ENCODE results near the gene RABEPK.
"Not testable (repeated sequence)": the region's sequence is repeated elsewhere in the genome, so short reads cannot be mapped to it uniquely, and the experiment has no call there.

Gene RABEPK

DNA sequence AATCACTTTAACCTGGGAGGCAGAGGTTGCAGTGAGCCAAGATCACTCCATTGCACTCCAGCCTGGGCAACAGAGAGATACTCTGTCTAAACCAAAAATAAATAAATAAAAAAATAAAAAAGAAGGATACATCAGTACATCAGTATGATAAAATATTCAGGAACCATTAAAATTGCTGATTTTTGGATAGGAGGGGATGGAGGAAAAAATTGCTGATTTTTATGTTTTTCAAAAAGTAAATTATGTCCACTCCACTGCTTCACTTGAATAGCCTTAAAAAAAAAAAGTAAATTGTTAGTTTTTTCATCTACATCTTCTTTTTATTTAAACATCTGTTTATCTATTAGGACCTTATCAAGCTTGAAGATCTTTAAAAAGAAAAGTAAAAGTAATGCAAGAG is 53.9 kb downstream of the RABEPK start:
- Histone ChIP-seq H3K4me1 (ENCODE audit: control insufficient read depth, insufficient read depth, low read length) (no peaks in the 10 kb centered on the region), H3K27me3 (ENCODE audit: control insufficient read depth in 1 of 2, insufficient read depth in 2 of 2, low read length in 2 of 2) (no peaks in the 10 kb centered on the region), H3K27ac (ENCODE audit: low read length) (no peak overlapping the region), H3K9me3 (ENCODE audit: control insufficient read depth in 2 of 2, low read length in 2 of 2) (no peaks in the 10 kb centered on the region), H3K9ac (ENCODE audit: low read length in 2 of 2) (no peak overlapping the region), H3K36me3 (ENCODE audit: control insufficient read depth in 2 of 2, insufficient read depth in 2 of 2, low read length in 2 of 2) (no peaks in the 10 kb centered on the region), H3K4me3 (ENCODE audit: low read length in 2 of 2) (no peak overlapping the region)

DNA sequence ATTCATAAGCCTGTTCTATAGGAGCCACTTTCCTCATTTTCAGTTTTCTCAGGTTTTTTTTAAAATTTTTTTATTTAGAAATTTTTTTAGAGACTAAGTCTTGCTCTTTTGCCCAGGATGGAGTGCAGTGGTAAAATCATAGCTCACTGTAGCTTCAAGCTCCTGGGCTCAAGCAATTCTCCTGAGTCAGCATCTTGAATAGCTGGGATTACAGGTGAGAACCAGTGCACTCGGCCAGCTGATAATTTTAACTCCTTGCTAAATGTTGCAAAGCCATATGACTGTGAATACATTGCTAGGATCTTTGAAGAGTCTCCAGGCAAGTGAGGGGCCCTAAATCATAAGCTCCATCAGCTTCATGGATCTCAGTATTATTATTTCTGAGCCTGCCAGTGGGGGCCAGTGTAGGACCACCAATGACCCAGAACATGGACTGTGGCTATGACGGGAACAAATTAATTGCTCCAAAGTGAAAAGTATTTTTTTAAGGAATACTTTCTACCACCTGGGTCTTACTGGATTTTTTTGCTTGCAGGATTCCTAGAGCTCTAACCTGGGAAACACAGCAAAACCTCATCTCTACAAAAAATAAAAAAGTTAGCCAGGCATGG is 55.5 kb downstream of the RABEPK start:
- H3K27ac ChIP-seq (ENCODE audit: low read length): no peak overlapping the region
- H3K4me1 ChIP-seq (ENCODE audit: control insufficient read depth, insufficient read depth, low read length): no peaks in the 10 kb centered on the region
- H3K9me3 ChIP-seq (ENCODE audit: control insufficient read depth in 2 of 2, low read length in 2 of 2): no peaks in the 10 kb centered on the region
- H3K9ac ChIP-seq (ENCODE audit: low read length in 2 of 2): no peak overlapping the region
- H3K36me3 ChIP-seq (ENCODE audit: control insufficient read depth in 2 of 2, insufficient read depth in 2 of 2, low read length in 2 of 2): no peaks in the 10 kb centered on the region
- H3K4me3 ChIP-seq (ENCODE audit: low read length in 2 of 2): no peak overlapping the region
- no peaks in the 10 kb centered on the region for H3K27me3 ChIP-seq (ENCODE audit: control insufficient read depth in 1 of 2, insufficient read depth in 2 of 2, low read length in 2 of 2)

DNA sequence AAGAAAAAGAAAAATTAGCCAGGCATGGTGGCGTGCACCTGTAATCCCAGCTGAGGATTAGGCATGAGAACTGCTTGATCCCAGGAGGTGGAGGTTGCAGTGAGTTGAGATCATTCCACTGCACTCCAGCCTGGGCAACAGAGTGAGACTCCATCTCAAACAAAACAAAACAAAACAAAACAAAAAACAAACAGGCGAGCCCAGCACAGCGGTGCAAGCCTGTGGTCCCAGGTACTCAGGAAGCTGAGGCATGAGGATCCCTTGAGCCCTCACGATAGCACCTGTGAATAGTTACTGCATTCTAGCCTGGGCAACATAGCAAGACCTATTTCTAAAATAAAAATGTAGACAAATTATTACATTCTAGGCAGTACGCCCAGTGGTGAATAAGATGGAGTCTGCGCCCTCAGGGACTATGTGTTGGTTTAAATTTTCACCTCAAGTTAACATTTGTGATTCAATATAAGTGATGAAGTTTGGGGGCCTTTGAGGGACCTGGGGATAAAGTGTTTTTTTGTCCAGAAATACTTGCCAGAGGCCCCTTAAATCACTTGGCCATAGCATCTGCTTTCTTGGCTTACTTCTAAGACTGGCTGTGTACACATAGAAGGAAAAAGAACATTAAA is 57.9 kb downstream of the RABEPK start:
- no peak overlapping the region for H3K4me3 ChIP-seq (ENCODE audit: low read length in 2 of 2)
- H3K27ac ChIP-seq (ENCODE audit: low read length): no peak overlapping the region
- no peaks in the 10 kb centered on the region for H3K4me1 ChIP-seq (ENCODE audit: control insufficient read depth, insufficient read depth, low read length)
- no peaks in the 10 kb centered on the region for H3K27me3 ChIP-seq (ENCODE audit: control insufficient read depth in 1 of 2, insufficient read depth in 2 of 2, low read length in 2 of 2)
- no peaks in the 10 kb centered on the region for H3K36me3 ChIP-seq (ENCODE audit: control insufficient read depth in 2 of 2, insufficient read depth in 2 of 2, low read length in 2 of 2)
- H3K9ac ChIP-seq (ENCODE audit: low read length in 2 of 2): no peak overlapping the region
- no peaks in the 10 kb centered on the region for H3K9me3 ChIP-seq (ENCODE audit: control insufficient read depth in 2 of 2, low read length in 2 of 2)

DNA sequence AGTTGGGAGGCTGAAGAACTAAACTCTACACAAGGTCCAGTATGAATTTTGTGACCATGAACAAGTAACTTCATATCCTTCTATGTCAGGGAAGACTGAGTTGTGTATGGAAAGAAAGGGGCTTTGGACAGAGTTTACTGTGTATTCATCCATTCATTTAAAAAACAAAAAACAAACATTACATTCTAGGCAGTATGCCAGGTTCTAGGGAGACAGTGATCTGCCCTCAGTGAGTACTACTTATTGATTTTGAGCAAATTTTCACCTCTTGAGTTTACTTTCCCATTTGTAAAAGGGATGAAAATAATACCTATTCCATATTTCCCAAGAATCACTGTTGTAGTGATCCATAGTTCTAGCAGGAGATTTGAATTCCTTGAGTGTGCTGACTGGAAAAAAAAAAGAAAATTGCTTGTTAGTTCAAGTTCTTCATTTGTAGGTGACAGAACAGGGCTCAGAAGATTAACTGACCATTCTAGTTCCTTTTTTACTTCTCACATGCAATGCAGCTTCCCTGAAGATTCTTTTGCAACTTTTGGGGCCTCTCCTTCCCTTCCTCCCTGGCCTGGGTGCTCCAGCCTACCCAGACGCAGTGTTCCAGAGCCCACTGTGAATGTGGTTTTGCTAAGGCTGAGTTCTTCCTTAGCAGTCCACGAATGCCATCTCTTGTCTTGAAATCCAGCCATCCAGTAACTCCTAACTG is 58.6 kb downstream of the RABEPK start:
- Histone ChIP-seq H3K27ac (ENCODE audit: low read length) (no peak overlapping the region), H3K4me3 (ENCODE audit: low read length in 2 of 2) (no peak overlapping the region), H3K4me1 (ENCODE audit: control insufficient read depth, insufficient read depth, low read length) (no peaks in the 10 kb centered on the region), H3K9ac (ENCODE audit: low read length in 2 of 2) (no peak overlapping the region), H3K36me3 (ENCODE audit: control insufficient read depth in 2 of 2, insufficient read depth in 2 of 2, low read length in 2 of 2) (peaks cover 0 to 4% of the 10 kb centered on the region in 2 donors), H3K27me3 (ENCODE audit: control insufficient read depth in 1 of 2, insufficient read depth in 2 of 2, low read length in 2 of 2) (no peaks in the 10 kb centered on the region), H3K9me3 (ENCODE audit: control insufficient read depth in 2 of 2, low read length in 2 of 2) (no peaks in the 10 kb centered on the region)

DNA sequence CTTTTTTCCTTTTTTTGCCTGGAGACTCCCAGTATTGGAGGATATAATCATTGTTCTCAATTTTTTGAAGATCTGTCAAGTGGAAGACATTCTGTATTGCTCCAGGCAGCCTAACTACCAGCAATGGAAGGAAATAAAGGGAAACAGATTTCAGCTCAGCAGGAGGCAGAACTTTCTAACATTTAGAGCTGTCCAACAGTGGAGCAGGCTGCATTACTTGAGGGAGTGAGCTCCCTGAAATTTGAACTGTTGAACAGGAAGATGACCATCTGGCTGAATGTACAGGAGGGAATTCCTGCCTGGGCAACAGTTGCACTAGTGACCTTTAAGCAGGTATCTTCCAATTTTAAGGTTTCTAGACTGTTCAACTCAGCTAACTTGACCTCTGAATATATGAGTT is 60.2 kb downstream of the RABEPK start:
- no peaks in the 10 kb centered on the region for H3K4me1 ChIP-seq (ENCODE audit: control insufficient read depth, insufficient read depth, low read length)
- H3K4me3 ChIP-seq (ENCODE audit: low read length in 2 of 2): no peak overlapping the region
- no peak overlapping the region for H3K9ac ChIP-seq (ENCODE audit: low read length in 2 of 2)
- peaks cover 0 to 4% of the 10 kb centered on the region in 2 donors for H3K36me3 ChIP-seq (ENCODE audit: control insufficient read depth in 2 of 2, insufficient read depth in 2 of 2, low read length in 2 of 2)
- no peaks in the 10 kb centered on the region for H3K27me3 ChIP-seq (ENCODE audit: control insufficient read depth in 1 of 2, insufficient read depth in 2 of 2, low read length in 2 of 2)
- no peaks in the 10 kb centered on the region for H3K9me3 ChIP-seq (ENCODE audit: control insufficient read depth in 2 of 2, low read length in 2 of 2)
- H3K27ac ChIP-seq (ENCODE audit: low read length): no peak overlapping the region

DNA sequence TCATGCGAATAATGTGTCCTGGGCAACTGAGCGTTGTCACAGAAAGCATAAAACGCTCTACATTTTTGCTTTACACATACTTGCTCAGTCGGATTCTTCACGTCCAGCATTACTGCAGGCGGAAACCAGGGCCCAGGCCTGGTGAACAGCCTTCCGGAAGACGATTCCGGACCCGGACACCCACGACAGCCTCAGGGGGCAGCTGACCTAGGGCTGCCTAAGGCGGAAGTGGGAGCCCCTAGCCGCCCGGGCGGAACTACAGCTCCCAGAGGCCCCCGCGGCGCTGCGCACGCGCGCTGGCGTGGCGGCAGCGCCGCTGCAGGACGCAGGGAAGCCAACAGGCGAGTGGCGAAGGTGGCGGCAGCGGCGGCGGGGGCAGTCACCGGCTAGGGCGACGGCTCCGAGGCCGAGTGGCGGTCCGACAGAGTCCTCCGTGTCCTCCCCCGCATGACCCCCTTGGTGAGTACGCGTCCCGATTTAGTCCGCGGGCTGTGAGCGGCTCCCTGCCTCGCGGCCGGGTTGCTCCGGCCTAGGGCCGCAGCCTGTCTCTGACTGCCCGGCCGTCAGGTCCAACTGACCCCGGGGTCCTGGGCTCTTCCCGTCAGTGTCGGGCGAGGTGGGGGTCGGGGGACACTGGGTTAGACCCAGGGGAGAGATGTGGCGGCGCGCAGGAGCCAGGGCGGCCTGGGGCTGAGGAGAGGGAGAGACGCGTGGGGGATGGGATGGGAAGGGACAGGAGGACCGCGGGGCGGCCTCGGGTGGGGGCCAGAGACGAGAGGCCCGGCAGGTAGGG is 61.4 kb downstream of the RABEPK start, which contains the start of gene GAPVD1:
TSS of gene GAPVD1 (plus strand) at position 326 of the 793 bp plus-strand sequence. CDS start 37,096 bp downstream, outside the sequence.
- H3K9ac ChIP-seq (ENCODE audit: low read length in 2 of 2): peak within 1 kb of the TSS; percentile 85 to 92
- H3K4me3 ChIP-seq (ENCODE audit: low read length in 2 of 2): peak within 1 kb of the TSS; percentile 67 to 95
- no peaks in the 10 kb centered on the region for H3K27me3 ChIP-seq (ENCODE audit: control insufficient read depth in 1 of 2, insufficient read depth in 2 of 2, low read length in 2 of 2)
- H3K36me3 ChIP-seq (ENCODE audit: control insufficient read depth in 2 of 2, insufficient read depth in 2 of 2, low read length in 2 of 2): peaks cover 0 to 4% of the 10 kb centered on the region in 2 donors
- H3K4me1 ChIP-seq (ENCODE audit: control insufficient read depth, insufficient read depth, low read length): no peaks in the 10 kb centered on the region
- H3K9me3 ChIP-seq (ENCODE audit: control insufficient read depth in 2 of 2, low read length in 2 of 2): no peaks in the 10 kb centered on the region
- peak within 1 kb of the TSS; percentile 46 for H3K27ac ChIP-seq (ENCODE audit: low read length)

DNA sequence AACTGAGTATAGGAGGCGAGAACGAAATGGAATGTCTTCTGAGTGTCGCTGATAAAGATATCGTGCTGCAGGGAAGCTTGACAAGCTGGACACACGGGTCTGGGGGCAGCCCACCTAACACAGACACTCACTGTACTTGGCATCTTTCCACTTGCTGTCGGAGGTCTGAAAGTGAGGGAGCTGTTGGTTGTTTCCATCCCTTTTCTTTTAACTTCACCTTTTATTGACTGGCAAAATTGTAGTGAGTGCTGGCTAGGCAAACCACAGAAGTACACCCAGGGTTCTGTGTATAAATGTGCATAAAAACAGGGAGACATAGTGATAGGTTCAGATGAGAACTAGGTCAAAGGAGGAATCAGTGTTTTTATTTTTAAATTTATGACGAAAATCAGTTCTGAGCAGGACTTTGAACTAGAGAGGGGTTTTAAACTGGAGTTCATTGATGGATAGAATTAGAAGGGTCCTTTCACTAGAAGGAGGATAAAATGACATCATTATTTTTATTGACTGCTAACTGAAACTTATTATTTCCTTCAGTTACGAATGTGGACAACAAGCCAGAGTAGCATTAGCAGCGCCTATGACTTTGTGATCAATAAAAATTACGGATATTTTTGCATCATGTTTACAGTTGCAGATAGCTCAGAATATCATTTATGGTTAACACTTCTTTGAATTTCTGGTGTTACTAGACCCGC is 62.1 kb downstream of the RABEPK start:
- Histone ChIP-seq H3K4me1 (ENCODE audit: control insufficient read depth, insufficient read depth, low read length) (no peaks in the 10 kb centered on the region), H3K27me3 (ENCODE audit: control insufficient read depth in 1 of 2, insufficient read depth in 2 of 2, low read length in 2 of 2) (no peaks in the 10 kb centered on the region), H3K4me3 (ENCODE audit: low read length in 2 of 2) (peak overlapping the region; percentile 67 to 95), H3K27ac (ENCODE audit: low read length) (peak overlapping the region; percentile 46), H3K9me3 (ENCODE audit: control insufficient read depth in 2 of 2, low read length in 2 of 2) (no peaks in the 10 kb centered on the region), H3K9ac (ENCODE audit: low read length in 2 of 2) (peak overlapping the region; percentile 85 to 92), H3K36me3 (ENCODE audit: control insufficient read depth in 2 of 2, insufficient read depth in 2 of 2, low read length in 2 of 2) (peaks cover 0 to 4% of the 10 kb centered on the region in 2 donors)

DNA sequence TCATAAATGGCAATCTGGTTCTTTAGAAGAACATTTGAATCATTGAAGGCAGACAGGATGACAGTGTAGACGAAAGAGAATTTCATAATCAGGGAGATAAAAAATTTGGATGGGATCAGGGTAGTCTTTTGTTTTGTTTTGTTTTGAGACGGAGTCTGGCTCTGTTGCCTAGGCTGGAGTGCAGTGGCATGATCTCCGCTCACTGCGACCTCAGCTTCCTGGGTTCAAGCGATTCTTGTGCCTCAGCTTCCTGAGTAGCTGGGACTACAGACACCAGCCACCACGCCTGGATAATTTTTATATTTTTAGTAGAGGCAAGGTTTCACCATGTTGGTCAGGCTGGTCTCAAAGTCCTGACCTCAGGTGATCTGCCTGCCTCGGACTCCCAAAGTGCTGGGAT is 63.7 kb downstream of the RABEPK start:
- H3K9me3 ChIP-seq (ENCODE audit: control insufficient read depth in 2 of 2, low read length in 2 of 2); H3K36me3 ChIP-seq (ENCODE audit: control insufficient read depth in 2 of 2, insufficient read depth in 2 of 2, low read length in 2 of 2); H3K27me3 ChIP-seq (ENCODE audit: control insufficient read depth in 1 of 2, insufficient read depth in 2 of 2, low read length in 2 of 2); H3K4me3 ChIP-seq (ENCODE audit: low read length in 2 of 2); H3K4me1 ChIP-seq (ENCODE audit: control insufficient read depth, insufficient read depth, low read length); H3K27ac ChIP-seq (ENCODE audit: low read length); H3K9ac ChIP-seq (ENCODE audit: low read length in 2 of 2): not testable (repeated sequence)

DNA sequence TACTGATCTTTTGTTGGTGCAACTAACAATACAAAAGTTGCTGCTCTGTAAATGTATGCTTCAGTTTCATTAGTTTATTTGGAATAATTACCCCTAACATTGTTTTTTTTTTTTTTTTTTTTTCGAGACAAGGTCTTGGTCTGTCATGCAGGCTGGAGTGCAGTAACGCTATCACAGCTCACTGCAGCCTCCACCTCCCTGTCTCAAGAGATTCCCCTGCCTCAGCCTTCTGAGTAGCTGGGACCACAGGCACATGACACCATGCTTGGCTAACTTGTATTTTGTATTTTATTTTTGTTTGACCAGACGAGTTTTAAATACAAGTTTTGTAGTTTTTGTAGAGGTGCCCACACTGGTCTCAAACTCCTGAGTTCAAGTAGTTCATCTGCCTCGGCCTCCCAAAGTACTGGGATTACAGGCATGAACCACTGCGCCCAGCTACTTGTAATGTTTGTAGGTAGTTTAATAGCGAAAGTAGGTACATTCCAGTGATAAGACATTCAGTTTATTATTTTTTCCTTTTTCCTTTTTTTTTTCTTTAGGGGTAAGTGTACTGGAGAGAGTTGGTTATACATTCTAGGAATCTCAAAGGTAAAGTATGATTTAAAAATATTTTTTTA is 68.2 kb downstream of the RABEPK start:
- H3K27me3 ChIP-seq (ENCODE audit: control insufficient read depth in 1 of 2, insufficient read depth in 2 of 2, low read length in 2 of 2): no peaks in the 10 kb centered on the region
- no peaks in the 10 kb centered on the region for H3K4me1 ChIP-seq (ENCODE audit: control insufficient read depth, insufficient read depth, low read length)
- H3K4me3 ChIP-seq (ENCODE audit: low read length in 2 of 2): no peak overlapping the region
- H3K9ac ChIP-seq (ENCODE audit: low read length in 2 of 2): no peak overlapping the region
- H3K36me3 ChIP-seq (ENCODE audit: control insufficient read depth in 2 of 2, insufficient read depth in 2 of 2, low read length in 2 of 2): peaks cover 0 to 4% of the 10 kb centered on the region in 2 donors
- H3K27ac ChIP-seq (ENCODE audit: low read length): no peak overlapping the region
- no peaks in the 10 kb centered on the region for H3K9me3 ChIP-seq (ENCODE audit: control insufficient read depth in 2 of 2, low read length in 2 of 2)

DNA sequence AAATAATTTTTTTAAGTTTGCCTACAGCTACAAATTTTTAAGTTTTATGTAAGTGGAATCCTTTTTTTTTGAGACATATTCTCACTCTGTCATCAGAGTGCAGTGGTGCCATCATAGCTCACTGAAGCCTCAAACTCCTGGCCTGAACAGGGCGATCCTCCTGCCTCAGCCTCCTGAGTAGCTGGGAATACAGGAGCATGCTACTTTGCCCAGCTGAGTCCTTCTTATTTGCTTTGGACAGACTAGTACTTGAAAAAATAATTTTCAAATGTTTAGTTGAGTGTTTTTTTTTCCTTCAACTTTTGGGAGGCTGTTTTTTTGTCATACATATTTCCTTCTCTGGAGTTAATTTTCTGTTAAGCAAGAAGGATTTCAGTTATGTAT is 68.7 kb downstream of the RABEPK start:
- H3K4me3 ChIP-seq (ENCODE audit: low read length in 2 of 2): no peak overlapping the region
- H3K9ac ChIP-seq (ENCODE audit: low read length in 2 of 2): no peak overlapping the region
- no peak overlapping the region for H3K27ac ChIP-seq (ENCODE audit: low read length)
- H3K36me3 ChIP-seq (ENCODE audit: control insufficient read depth in 2 of 2, insufficient read depth in 2 of 2, low read length in 2 of 2): no peaks in the 10 kb centered on the region
- no peaks in the 10 kb centered on the region for H3K4me1 ChIP-seq (ENCODE audit: control insufficient read depth, insufficient read depth, low read length)
- no peaks in the 10 kb centered on the region for H3K27me3 ChIP-seq (ENCODE audit: control insufficient read depth in 1 of 2, insufficient read depth in 2 of 2, low read length in 2 of 2)
- no peaks in the 10 kb centered on the region for H3K9me3 ChIP-seq (ENCODE audit: control insufficient read depth in 2 of 2, low read length in 2 of 2)

All from stomach smooth muscle (tissue), 2 donors.